ENCODE results near the gene KCTD10.

GRCh38 chr12:109524466-109525278 lies 47.6 kb upstream of the KCTD10 start:
- TF ChIP-seq, protein P1, sequence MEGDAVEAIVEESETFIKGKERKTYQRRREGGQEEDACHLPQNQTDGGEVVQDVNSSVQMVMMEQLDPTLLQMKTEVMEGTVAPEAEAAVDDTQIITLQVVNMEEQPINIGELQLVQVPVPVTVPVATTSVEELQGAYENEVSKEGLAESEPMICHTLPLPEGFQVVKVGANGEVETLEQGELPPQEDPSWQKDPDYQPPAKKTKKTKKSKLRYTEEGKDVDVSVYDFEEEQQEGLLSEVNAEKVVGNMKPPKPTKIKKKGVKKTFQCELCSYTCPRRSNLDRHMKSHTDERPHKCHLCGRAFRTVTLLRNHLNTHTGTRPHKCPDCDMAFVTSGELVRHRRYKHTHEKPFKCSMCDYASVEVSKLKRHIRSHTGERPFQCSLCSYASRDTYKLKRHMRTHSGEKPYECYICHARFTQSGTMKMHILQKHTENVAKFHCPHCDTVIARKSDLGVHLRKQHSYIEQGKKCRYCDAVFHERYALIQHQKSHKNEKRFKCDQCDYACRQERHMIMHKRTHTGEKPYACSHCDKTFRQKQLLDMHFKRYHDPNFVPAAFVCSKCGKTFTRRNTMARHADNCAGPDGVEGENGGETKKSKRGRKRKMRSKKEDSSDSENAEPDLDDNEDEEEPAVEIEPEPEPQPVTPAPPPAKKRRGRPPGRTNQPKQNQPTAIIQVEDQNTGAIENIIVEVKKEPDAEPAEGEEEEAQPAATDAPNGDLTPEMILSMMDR (IDR thresholded peaks at IDR 0.05): no peak
- TF ChIP-seq ZFX (IDR thresholded peaks at IDR 0.05; ENCODE audit: borderline replicate concordance): no peak
